ENCODE measurements around the gene FMOD. TPM values are rescaled to one million over a fixed set of nuclear protein-coding genes. Genes with fewer than 3 reads are reported as not detected.

The FMOD gene
- total RNA-seq, 1 donor from 2014 or later = not detected

- Mint-ChIP-seq H3K4me3 (peak overlapping the region; percentile 78), H3K27ac (peak overlapping the region; percentile 97), H3K9me3 (no peaks in the 10 kb centered on the region), H3K27me3 (ENCODE audit: insufficient read depth, low read depth) (peaks cover 10% of the 10 kb centered on the region), H3K36me3 (no peaks in the 10 kb centered on the region), H3K4me1 (peaks cover 61% of the 10 kb centered on the region)
- no peaks in the 10 kb centered on the region for H3K9me3 ChIP-seq (ENCODE audit: low read depth)
- DNase-seq (ENCODE audit: low spot score) = peak; percentile 93
- peak; percentile 34 for TF ChIP-seq EZH2phosphoT487 (IDR thresholded peaks at IDR 0.05)
- no peak for TF ChIP-seq EZH2 (IDR thresholded peaks at IDR 0.05)
- TF ChIP-seq CTCF (IDR thresholded peaks at IDR 0.05) = peak; percentile 50
- peak overlapping the region; percentile 95 for H3K27ac ChIP-seq
- no peaks in the 10 kb centered on the region for H3K36me3 ChIP-seq
- H3K4me1 ChIP-seq = peaks cover 55% of the 10 kb centered on the region
- H3K4me3 ChIP-seq = peak overlapping the region; percentile 38
- peaks cover 9% of the 10 kb centered on the region for H3K27me3 ChIP-seq
- H4K20me1 ChIP-seq (ENCODE audit: low read depth) = no peaks in the 10 kb centered on the region
- peak overlapping the region; percentile 73 for H3K4me2 ChIP-seq
- H3K9ac ChIP-seq = no peak overlapping the region
- no peak overlapping the region for H2AFZ ChIP-seq (replicated peaks)
- H3K79me2 ChIP-seq (ENCODE audit: low read depth) = no peaks in the 10 kb centered on the region
- peaks cover 66% of the 10 kb centered on the region for H3F3A ChIP-seq (ENCODE audit: low read depth)
Measured at GRCh38 chr1:203327684-203328457, 23.1 kb downstream of the FMOD start.

DNA sequence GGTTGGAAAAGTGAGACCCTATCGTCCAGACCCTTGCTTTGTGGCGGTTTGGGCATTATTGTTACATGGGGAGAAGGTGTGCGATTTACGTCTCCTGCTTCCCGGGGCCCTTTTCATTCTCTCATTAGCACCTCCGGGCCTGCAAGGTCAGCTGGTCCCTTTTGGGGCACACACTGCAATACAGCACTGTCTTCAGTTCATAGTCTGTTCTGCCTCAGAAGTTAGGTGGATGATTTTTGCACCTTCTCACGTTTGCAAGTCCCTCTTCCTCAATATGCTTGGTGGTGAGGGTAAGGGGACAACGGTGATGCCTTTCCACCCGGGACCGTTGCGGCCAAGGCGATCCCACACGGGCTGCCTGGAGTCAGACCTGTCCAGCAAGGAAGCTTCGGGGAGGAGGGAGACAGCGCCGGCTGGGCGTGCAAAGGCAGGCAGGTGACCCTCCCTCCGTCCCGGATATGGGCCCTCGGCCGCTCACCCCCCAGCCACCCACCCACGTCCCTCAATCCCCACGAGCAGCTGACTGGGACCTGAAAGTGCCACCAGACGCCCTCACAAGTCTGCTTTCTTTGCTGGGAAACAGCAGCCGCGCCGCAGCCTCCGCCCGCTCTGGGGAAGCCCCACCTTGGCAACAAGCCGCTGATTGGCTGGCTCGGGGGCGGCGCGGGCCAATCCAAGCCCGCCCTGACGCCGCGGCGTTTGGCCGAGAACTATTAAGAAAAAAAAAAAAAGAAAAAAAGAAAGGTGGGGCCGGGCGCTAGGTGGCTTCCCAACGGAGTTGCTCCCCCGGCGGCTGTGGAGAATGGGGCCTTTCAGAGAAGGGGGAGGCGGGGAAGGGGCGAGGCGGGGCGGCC lies 23.9 kb downstream of the FMOD start:
- Histone ChIP-seq H3K36me3 (no peaks in the 10 kb centered on the region), H3K4me2 (peak overlapping the region; percentile 73), H3K9ac (peak overlapping the region; percentile 34), H3K9me3 (ENCODE audit: low read depth) (no peaks in the 10 kb centered on the region), H3K27me3 (peaks cover 9% of the 10 kb centered on the region), H3K27ac (peak overlapping the region; percentile 95), H3F3A (ENCODE audit: low read depth) (peaks cover 66% of the 10 kb centered on the region), H3K4me1 (peaks cover 63% of the 10 kb centered on the region), H4K20me1 (ENCODE audit: low read depth) (no peaks in the 10 kb centered on the region), H3K4me3 (peak overlapping the region; percentile 38), H3K79me2 (ENCODE audit: low read depth) (no peaks in the 10 kb centered on the region), H2AFZ (replicated peaks) (no peak overlapping the region)
- H3K27me3 Mint-ChIP-seq (ENCODE audit: insufficient read depth, low read depth) = peaks cover 10% of the 10 kb centered on the region
- no peak for TF ChIP-seq CTCF (IDR thresholded peaks at IDR 0.05)
- no peak for TF ChIP-seq EZH2phosphoT487 (IDR thresholded peaks at IDR 0.05)
- TF ChIP-seq EZH2 (IDR thresholded peaks at IDR 0.05) = no peak
- no peaks in the 10 kb centered on the region for H3K9me3 Mint-ChIP-seq
- peak overlapping the region; percentile 78 for H3K4me3 Mint-ChIP-seq
- no peaks in the 10 kb centered on the region for H3K36me3 Mint-ChIP-seq
- peak overlapping the region; percentile 100 for H3K27ac Mint-ChIP-seq
- peak; percentile 97 for DNase-seq (ENCODE audit: low spot score)
- peaks cover 69% of the 10 kb centered on the region for H3K4me1 Mint-ChIP-seq

DNA sequence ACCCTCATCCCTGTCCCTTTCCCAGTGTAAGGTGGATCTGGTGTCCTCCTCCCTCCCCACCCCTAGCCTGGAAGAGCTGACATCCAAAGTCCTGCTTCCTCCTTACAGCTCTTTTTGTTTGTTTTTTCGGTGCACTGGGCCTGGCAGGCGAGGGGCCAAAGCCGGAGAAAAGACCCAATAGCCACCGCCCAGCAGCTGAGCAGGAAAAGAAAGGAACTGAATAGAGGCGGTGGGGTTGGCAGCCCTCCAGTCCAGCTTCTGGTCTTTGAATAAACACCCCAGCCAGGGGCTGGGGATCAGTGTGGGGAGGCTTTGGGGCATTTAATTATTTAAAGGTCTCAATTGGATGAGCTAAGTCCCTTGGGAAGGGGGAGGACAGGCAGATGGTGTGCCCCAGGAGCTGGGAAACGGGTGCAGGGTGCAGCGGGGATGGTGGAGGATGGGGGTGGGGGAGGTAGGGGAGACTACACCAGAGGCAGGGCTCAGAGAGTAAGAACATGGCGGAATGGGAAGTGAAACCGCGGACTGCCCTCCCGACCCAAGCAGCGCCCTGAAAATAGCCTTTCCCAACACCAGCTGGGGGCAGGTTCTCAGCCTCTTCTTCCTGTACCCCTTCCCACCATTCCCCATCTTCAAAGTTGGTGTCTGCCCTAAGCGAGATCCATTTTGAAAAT lies 25.4 kb downstream of the FMOD start:
- Mint-ChIP-seq H3K27me3 (ENCODE audit: insufficient read depth, low read depth) (peaks cover 10% of the 10 kb centered on the region), H3K9me3 (no peaks in the 10 kb centered on the region), H3K36me3 (no peaks in the 10 kb centered on the region), H3K4me1 (peaks cover 76% of the 10 kb centered on the region), H3K27ac (peak overlapping the region; percentile 100), H3K4me3 (peak overlapping the region; percentile 78)
- Histone ChIP-seq H3K4me1 (peaks cover 78% of the 10 kb centered on the region), H3K4me3 (peak overlapping the region; percentile 1), H3K36me3 (no peaks in the 10 kb centered on the region), H3K9me3 (ENCODE audit: low read depth) (no peaks in the 10 kb centered on the region), H3K9ac (no peak overlapping the region), H3K79me2 (ENCODE audit: low read depth) (no peaks in the 10 kb centered on the region), H4K20me1 (ENCODE audit: low read depth) (no peaks in the 10 kb centered on the region), H2AFZ (replicated peaks) (no peak overlapping the region), H3K4me2 (peak overlapping the region; percentile 73), H3K27me3 (no peaks in the 10 kb centered on the region), H3K27ac (peak overlapping the region; percentile 95), H3F3A (ENCODE audit: low read depth) (peaks cover 66% of the 10 kb centered on the region)
- peak; percentile 84 for DNase-seq (ENCODE audit: low spot score)
- TF ChIP-seq EZH2 (IDR thresholded peaks at IDR 0.05) = no peak
- no peak for TF ChIP-seq EZH2phosphoT487 (IDR thresholded peaks at IDR 0.05)
- TF ChIP-seq CTCF (IDR thresholded peaks at IDR 0.05) = no peak

Measured in neural progenitor cell (in vitro differentiated cells).